Smooth muscle cell (in vitro differentiated cells): ENCODE data around the gene NFE2L1. TPM values are rescaled to one million over a fixed set of nuclear protein-coding genes. Genes with fewer than 3 reads are reported as not detected.

Experiments
- DNase-seq: peaks from one replicate; lab custom pipeline; 2025; ENCODE audit not compliant: unreplicated experiment; lab: John Stamatoyannopoulos, UW
- H2AFZ ChIP-seq: fragments of 200-600 bp; sonication (generic); 2 replicates; pipeline ENCODE4 v1.6.0; 2016; ENCODE audit warnings: antibody characterized with exemption, low read depth, mild to moderate bottlenecking
- H3F3A ChIP-seq: fragments of 200-600 bp; sonication (generic); 2 replicates; pipeline ENCODE4 v1.6.0; 2017; ENCODE audit warnings: antibody characterized with exemption, low read depth
- H3K27ac ChIP-seq: fragments of 200-600 bp; sonication (generic); 2 replicates; pipeline ENCODE4 v1.5.1; 2016; ENCODE audit warnings: low read depth, mild to moderate bottlenecking
- H3K27me3 ChIP-seq: fragments of 200-600 bp; sonication (generic); 2 replicates; pipeline ENCODE4 v1.6.1; 2016; ENCODE audit warnings: low read depth, mild to moderate bottlenecking
- H3K36me3 ChIP-seq: fragments of 200-600 bp; sonication (generic); 2 replicates; pipeline ENCODE4 v1.5.1; 2016; ENCODE audit warnings: low read depth
- H3K4me1 ChIP-seq: fragments of 200-600 bp; sonication (generic); 2 replicates; pipeline ENCODE4 v1.5.1; 2016; ENCODE audit warnings: low read depth
- H3K4me2 ChIP-seq: fragments of 200-600 bp; sonication (generic); 2 replicates; pipeline ENCODE4 v1.6.0; 2016; ENCODE audit warnings: mild to moderate bottlenecking
- H3K4me3 ChIP-seq: fragments of 200-600 bp; sonication (generic); 2 replicates; pipeline ENCODE4 v1.5.1; 2016; ENCODE audit warnings: mild to moderate bottlenecking
- H3K79me2 ChIP-seq: fragments of 200-600 bp; sonication (generic); 2 replicates; pipeline ENCODE4 v1.6.0; 2016; ENCODE audit warnings: low read depth, mild to moderate bottlenecking
- H3K9ac ChIP-seq: fragments of 200-600 bp; sonication (generic); 2 replicates; pipeline ENCODE4 v1.6.0; 2016; ENCODE audit warnings: low read depth
- H3K9me3 ChIP-seq: fragments of 200-600 bp; sonication (generic); replicated peaks from 2 replicates; pipeline ENCODE4 v1.5.1; 2016; ENCODE audit warnings: low read depth
- H4K20me1 ChIP-seq: fragments of 200-600 bp; sonication (generic); 2 replicates; pipeline ENCODE4 v1.6.0; 2016; ENCODE audit warnings: low read depth
- CTCF ChIP-seq: fragments of 200-600 bp; sonication (generic); IDR thresholded peaks from 2 replicates; pipeline ENCODE4 v1.5.1; 2017; ENCODE audit warnings: borderline replicate concordance, mild to moderate bottlenecking, antibody characterized with exemption; ENCODE audit not compliant: insufficient read depth, poor library complexity, severe bottlenecking
- WGBS: methylation state at CpG from one replicate; pipeline ENCODE4 v1.1.7; 2016; ENCODE audit warnings: low lambda C conversion rate; 5-methylcytosine and 5-hydroxymethylcytosine counted together
- polyA plus RNA-seq: library from polyadenylated mRNA; unstranded; fragments of >200 nt; fragmentation: Nextera tagmentation; extraction: Ambion mirVana; gene quantifications from 2 replicates; pipeline ENCODE4 v1.2.1, GENCODE V29; 2016
- total RNA-seq: library from RNA; depleted of rRNA; stranded (reverse); fragments of >200 nt; gene quantifications from 2 replicates; pipeline ENCODE4 v1.2.3, GENCODE V29; 2014

Gene NFE2L1
- total and polyA plus RNA-seq, 2 experiments from 2014 or later: 61.0 to 103 TPM

GRCh38 chr17:48026502-48027321 lies 21.4 kb upstream of the NFE2L1 start:
- Histone ChIP-seq H3K27ac (peak overlapping the region; percentile 66), H3K79me2 (no peaks in the 10 kb centered on the region), H3K4me3 (no peak overlapping the region), H2AFZ (no peak overlapping the region), H3K27me3 (no peaks in the 10 kb centered on the region), H3K4me1 (peaks cover 29% of the 10 kb centered on the region), H4K20me1 (no peaks in the 10 kb centered on the region), H3K36me3 (no peaks in the 10 kb centered on the region), H3K9ac (peak overlapping the region; percentile 22), H3F3A (peaks cover 4% of the 10 kb centered on the region), H3K4me2 (peak overlapping the region; percentile 96), H3K9me3 (no peaks in the 10 kb centered on the region)
- DNase-seq: peak; percentile 60
- peak; percentile 85 for TF ChIP-seq CTCF
- 18% methylated on average over 18 of the region's 18 CpGs for WGBS

GRCh38 chr17:48027322-48027981 lies 20.7 kb upstream of the NFE2L1 start:
- H3K79me2 ChIP-seq: no peaks in the 10 kb centered on the region
- TF ChIP-seq CTCF: no peak
- H3K4me3 ChIP-seq: no peak overlapping the region
- no peaks in the 10 kb centered on the region for H4K20me1 ChIP-seq
- no peaks in the 10 kb centered on the region for H3K27me3 ChIP-seq
- H3K4me2 ChIP-seq: peak overlapping the region; percentile 49
- H2AFZ ChIP-seq: no peak overlapping the region
- 93% methylated on average over 12 of the region's 12 CpGs for WGBS
- H3K36me3 ChIP-seq: no peaks in the 10 kb centered on the region
- H3K9me3 ChIP-seq: no peaks in the 10 kb centered on the region
- no peak for DNase-seq
- H3K4me1 ChIP-seq: peaks cover 29% of the 10 kb centered on the region
- peak overlapping the region; percentile 22 for H3K9ac ChIP-seq
- H3F3A ChIP-seq: peaks cover 4% of the 10 kb centered on the region
- peak overlapping the region; percentile 66 for H3K27ac ChIP-seq

GRCh38 chr17:48028736-48029135 lies 19.4 kb upstream of the NFE2L1 start:
- no peaks in the 10 kb centered on the region for H3K36me3 ChIP-seq
- peaks cover 4% of the 10 kb centered on the region for H3F3A ChIP-seq
- no peak overlapping the region for H3K27ac ChIP-seq
- no peak overlapping the region for H3K9ac ChIP-seq
- no peaks in the 10 kb centered on the region for H4K20me1 ChIP-seq
- DNase-seq: no peak
- no peak for TF ChIP-seq CTCF
- no peak overlapping the region for H2AFZ ChIP-seq
- H3K9me3 ChIP-seq: no peaks in the 10 kb centered on the region
- no peak overlapping the region for H3K4me2 ChIP-seq
- no peak overlapping the region for H3K4me3 ChIP-seq
- H3K27me3 ChIP-seq: no peaks in the 10 kb centered on the region
- peaks cover 20% of the 10 kb centered on the region for H3K4me1 ChIP-seq
- whole genome bisulfite sequencing: 87% methylated on average over 1 of the region's 1 CpG
- no peaks in the 10 kb centered on the region for H3K79me2 ChIP-seq
